GM18498 (cell line): ENCODE results near the gene RAD52.

Source experiments
- ATAC-seq: cut with Tn5 transposase; IDR thresholded peaks from one replicate; pipeline ENCODE4 v1.9.1; 2021; ENCODE audit warnings: mild to moderate bottlenecking, moderate library complexity; ENCODE audit not compliant: unreplicated experiment

The RAD52 gene

GRCh38 chr12:916240-916639, 33.3 kb downstream of the RAD52 start:
- ATAC-seq, result no peak

GRCh38 chr12:915090-915489, 34.4 kb downstream of the RAD52 start:
- no peak for ATAC-seq

GRCh38 chr12:913919-914698, 35.4 kb downstream of the RAD52 start:
- no peak for ATAC-seq

- ATAC-seq, result no peak
These were observed 36.8 kb downstream of the RAD52 start for GRCh38 chr12:912466-913235.

- no peak for ATAC-seq
These were observed 38.2 kb downstream of the RAD52 start for GRCh38 chr12:911191-911826.

GRCh38 chr12:910416-910815, 39.1 kb downstream of the RAD52 start:
- ATAC-seq, result no peak

GRCh38 chr12:909861-910260, 39.6 kb downstream of the RAD52 start:
- no peak for ATAC-seq

DNA sequence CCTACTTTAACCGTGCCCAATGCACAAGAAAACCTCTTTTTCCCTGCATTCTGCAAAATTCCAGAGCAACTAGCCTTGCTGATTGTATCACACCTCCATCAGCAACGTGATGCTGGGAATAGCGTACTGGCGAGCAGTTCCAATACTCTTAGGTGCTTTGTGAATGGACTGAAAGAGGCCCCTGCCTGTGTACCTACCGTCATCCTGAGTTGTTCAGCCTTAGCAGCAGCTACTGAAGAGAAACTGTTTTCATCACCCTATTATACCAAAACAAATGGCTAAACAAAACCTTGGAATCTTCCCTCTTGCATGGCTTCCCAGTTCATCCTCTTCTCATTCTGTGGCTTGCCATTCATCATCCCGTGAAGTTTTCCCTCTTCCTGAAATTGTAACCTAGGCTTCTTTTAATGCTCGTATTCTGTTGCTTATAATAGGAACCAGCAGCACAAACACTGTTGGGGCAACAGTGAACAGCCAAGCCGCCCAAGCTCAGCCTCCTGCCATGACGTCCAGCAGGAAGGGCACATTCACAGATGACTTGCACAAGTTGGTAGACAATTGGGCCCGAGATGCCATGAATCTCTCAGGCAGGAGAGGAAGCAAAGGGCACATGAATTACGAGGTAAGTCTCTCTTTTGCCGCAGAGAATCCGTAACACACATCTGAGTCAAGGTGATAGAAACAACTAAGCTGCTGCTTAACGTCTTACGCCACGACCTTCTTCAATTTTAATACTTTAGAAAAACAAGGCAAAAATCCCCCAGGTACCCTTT, 41.9 kb downstream of the RAD52 start:
- no peak for ATAC-seq

DNA sequence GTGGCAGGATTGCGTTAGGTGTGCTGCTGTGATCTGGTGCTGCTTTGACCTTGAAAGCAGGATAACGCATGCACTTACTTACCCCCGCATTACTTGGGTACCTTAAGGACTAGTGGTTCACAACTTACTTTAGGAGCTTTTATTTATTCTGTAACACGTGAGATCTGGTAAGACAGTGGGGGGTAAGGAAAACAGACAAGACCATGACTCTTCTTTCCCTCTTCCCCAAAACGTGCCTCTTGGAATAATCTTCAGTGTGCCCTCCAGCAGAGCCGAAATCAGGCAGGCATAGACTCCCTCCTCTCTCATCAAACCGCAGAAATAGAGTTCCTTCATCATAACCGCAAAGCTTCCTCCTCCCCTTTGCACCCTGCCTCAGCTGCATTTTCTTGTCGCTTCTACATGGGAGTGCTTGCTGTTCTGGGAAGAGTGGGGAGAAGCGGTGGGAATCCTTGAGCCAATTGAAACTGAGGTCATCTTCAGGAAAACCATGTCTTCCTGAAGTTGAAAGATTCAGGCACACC, 43.4 kb downstream of the RAD52 start:
- no peak for ATAC-seq

DNA sequence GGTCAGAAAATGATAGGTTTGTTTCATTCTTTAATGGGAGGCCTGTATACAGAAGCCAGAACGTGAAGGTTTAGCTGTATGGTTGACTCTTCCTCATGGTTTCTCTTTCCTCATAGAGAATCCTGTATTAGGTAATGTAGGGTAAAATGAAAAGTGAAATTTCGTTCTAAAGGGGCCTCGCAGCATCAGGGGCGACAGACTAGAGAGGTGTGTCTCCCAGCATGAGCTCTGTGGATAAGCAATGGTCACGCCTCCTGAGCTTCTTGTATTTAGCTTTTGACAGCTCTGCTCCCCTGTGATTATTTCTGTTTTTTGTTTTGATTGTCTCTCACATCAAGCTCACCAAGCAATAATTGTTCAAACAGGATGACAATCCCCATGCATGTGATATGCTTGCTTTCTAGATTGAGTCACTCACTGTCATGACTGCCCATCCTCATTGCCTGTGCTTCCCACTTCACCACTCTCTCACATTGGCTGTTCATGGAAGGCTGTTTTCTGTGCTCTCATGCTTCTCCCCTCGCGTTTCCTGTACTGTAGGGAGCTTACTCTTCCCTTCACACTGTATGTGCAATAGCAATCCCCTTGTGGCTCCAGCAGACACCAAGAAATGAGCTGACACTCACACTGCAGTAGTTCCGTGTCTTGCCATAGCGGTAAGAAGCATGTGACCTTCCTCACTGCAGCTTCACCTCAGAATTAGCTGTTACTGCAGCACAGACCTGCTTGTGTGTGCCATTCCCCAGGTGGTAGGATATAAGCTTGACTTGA, 44.0 kb downstream of the RAD52 start:
- no peak for ATAC-seq

DNA sequence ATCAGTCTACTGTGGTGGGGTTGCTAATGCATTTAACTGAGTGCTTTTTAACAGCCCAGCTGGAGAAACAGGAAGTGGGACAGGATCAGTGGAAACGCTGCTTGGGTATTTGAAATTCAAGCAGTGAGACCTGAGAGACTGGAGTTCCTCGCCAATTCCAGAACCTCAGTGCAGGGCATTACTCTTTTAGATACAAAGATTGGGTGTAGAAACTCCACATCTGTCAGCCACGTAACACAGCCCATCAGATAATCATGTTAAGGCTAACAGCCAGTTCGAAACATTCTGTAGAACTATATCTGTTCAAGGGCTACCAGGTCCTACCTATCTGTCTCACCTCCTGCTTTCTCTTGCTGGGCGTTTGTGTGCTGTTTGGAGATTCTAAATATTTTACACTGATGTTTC, 45.5 kb downstream of the RAD52 start:
- ATAC-seq, result no peak

- ATAC-seq, result no peak
These were observed 46.4 kb downstream of the RAD52 start for GRCh38 chr12:903055-903454.

- no peak for ATAC-seq
These were observed 46.9 kb downstream of the RAD52 start for GRCh38 chr12:902581-902980.

DNA sequence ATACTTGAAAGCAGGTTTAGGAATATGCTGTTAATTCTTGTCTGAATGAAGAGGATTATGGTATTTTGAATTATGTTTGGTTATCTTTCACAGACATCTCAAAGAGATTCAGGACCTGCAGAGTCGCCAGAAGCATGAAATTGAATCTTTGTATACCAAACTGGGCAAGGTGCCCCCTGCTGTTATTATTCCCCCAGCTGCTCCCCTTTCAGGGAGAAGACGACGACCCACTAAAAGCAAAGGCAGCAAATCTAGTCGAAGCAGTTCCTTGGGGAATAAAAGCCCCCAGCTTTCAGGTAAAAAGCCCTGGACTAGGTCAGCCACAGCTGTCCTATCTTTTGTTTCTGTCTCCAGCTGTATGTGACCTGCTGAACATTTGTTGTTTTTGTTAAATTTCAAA, 52.1 kb downstream of the RAD52 start:
- ATAC-seq, result no peak

DNA sequence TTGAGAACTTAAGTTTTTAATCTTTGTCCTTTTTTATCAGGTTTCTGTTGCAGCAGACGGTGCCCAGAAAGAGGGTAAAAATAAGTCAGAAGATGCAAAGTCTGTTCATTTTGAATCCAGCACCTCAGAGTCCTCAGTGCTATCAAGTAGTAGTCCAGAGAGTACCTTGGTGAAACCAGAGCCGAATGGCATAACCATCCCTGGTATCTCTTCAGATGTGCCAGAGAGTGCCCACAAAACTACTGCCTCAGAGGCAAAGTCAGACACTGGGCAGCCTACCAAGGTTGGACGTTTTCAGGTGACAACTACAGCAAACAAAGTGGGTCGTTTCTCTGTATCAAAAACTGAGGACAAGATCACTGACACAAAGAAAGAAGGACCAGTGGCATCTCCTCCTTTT, 53.5 kb downstream of the RAD52 start:
- ATAC-seq, result no peak

- no peak for ATAC-seq
These were observed 55.3 kb downstream of the RAD52 start for GRCh38 chr12:894226-894625.

DNA sequence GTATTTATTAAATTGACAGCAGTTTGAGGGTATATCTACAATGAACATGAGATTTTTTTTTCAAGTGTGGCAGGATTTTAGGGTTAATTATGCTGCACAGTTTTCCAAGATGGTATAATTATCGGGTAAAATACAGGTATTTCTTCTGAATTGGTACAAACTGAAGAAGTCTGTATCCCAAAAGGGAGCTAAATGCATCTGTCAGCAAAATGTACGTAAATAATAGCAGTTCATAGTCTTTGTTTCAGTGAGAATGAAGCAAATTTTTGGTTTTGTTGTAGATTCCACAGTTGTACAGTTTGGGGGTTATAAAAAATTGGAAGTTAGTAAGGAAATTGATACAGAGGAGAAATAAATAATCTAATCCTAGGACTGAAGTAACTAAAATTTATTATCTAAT, 63.3 kb downstream of the RAD52 start:
- ATAC-seq, result no peak

GRCh38 chr12:885701-886100, 63.8 kb downstream of the RAD52 start:
- ATAC-seq, result no peak

DNA sequence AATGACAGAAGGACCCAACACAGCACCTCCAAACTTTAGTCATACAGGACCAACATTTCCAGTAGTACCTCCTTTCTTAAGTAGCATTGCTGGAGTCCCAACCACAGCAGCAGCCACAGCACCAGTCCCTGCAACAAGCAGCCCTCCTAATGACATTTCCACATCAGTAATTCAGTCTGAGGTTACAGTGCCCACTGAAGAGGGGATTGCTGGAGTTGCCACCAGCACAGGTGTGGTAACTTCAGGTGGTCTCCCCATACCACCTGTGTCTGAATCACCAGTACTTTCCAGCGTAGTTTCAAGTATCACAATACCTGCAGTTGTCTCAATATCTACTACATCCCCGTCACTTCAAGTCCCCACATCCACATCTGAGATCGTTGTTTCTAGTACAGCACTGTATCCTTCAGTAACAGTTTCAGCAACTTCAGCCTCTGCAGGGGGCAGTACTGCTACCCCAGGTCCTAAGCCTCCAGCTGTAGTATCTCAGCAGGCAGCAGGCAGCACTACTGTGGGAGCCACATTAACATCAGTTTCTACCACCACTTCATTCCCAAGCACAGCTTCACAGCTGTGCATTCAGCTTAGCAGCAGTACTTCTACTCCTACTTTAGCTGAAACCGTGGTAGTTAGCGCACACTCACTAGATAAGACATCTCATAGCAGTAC, 64.6 kb downstream of the RAD52 start:
- no peak for ATAC-seq

DNA sequence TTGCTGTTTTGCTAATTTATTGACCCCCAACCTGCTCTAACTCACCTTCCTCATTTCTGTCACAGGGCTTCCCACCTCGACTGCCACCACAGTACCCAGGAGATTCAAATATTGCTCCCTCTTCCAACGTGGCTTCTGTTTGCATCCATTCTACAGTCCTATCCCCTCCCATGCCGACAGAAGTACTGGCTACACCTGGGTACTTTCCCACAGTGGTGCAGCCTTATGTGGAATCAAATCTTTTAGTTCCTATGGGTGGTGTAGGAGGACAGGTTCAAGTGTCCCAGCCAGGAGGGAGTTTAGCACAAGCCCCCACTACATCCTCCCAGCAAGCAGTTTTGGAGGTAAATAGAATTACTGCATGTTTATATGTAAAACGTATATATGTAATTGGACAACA, 68.8 kb downstream of the RAD52 start:
- no peak for ATAC-seq
